Activated CD8-positive, alpha-beta T cell treated with anti-CD3 and anti-CD28 coated beads, Interleukin-2, amount 10 ng/mL, durations not matched to agents 7 days and 5 days (primary cell): ENCODE data around the gene GPAT3. TPM values are rescaled to one million over a fixed set of nuclear protein-coding genes. Genes with fewer than 3 reads are reported as not detected.

Experiments
- total RNA-seq, 2 experiments: library from RNA; stranded (reverse); gene quantifications; one replicate each; pipeline ENCODE4 v1.2.3, GENCODE V29; 2021

Gene GPAT3
- total RNA-seq, 2 experiments from 2014 or later = 2.8 to 2.9 TPM

Other genes starting within 250 kb of the GPAT3 start
- gene HPSE, start 201.3 kb upstream of the GPAT3 start, total RNA-seq = 10 to 100 TPM; 17.8 to 19.0 TPM
- 10 to 100 TPM; 17.5 to 18.6 TPM for gene HELQ, start 80.3 kb upstream of the GPAT3 start, total RNA-seq
- 10 to 100 TPM; 69.7 to 72.1 TPM for gene MRPS18C, start 80.0 kb upstream of the GPAT3 start, total RNA-seq
- gene ABRAXAS1, start 51.0 kb upstream of the GPAT3 start, total RNA-seq = 10 to 100 TPM; 10.3 to 14.0 TPM